Measurements from ENCODE around the gene DSCAM.

Gene DSCAM

GRCh38 chr21:40377135-40377534, 469.8 kb downstream of the DSCAM start:
- no peak for DNase-seq (ENCODE audit: low read depth in 1 of 2, low spot score in 1 of 2)
- no peak for TF ChIP-seq SPI1 (IDR thresholded peaks at IDR 0.05; ENCODE audit: borderline replicate concordance, low read depth)
- TF ChIP-seq GABPA (IDR thresholded peaks at IDR 0.05; ENCODE audit: low read depth), result no peak
- TF ChIP-seq REST (IDR thresholded peaks at IDR 0.05; ENCODE audit: insufficient replicate concordance, low read depth), result no peak
- no peak for TF ChIP-seq CTCF (IDR thresholded peaks at IDR 0.05; ENCODE audit: insufficient read depth, low read length)
- no peak for TF ChIP-seq POLR2AphosphoS5 (IDR thresholded peaks at IDR 0.05; ENCODE audit: low read depth)
- H3K27ac ChIP-seq (replicated peaks), result no peak overlapping the region
- no peaks in the 10 kb centered on the region for H3K27me3 ChIP-seq (ENCODE audit: insufficient read depth, poor library complexity, severe bottlenecking)
- no peak overlapping the region for H3K4me3 ChIP-seq (replicated peaks; ENCODE audit: insufficient read depth, low read length)

- DNase-seq (ENCODE audit: low read depth in 1 of 2, low spot score in 1 of 2), result no peak
- Histone ChIP-seq H3K27me3 (ENCODE audit: insufficient read depth, poor library complexity, severe bottlenecking) (no peaks in the 10 kb centered on the region), H3K27ac (replicated peaks) (no peak overlapping the region), H3K4me3 (replicated peaks; ENCODE audit: insufficient read depth, low read length) (no peak overlapping the region)
- TF ChIP-seq REST (IDR thresholded peaks at IDR 0.05; ENCODE audit: insufficient replicate concordance, low read depth) (no peak), CTCF (IDR thresholded peaks at IDR 0.05; ENCODE audit: insufficient read depth, low read length) (no peak), GABPA (IDR thresholded peaks at IDR 0.05; ENCODE audit: low read depth) (no peak), SPI1 (IDR thresholded peaks at IDR 0.05; ENCODE audit: borderline replicate concordance, low read depth) (no peak), POLR2AphosphoS5 (IDR thresholded peaks at IDR 0.05; ENCODE audit: low read depth) (no peak)
Observed at GRCh38 chr21:40373761-40374160, 473.2 kb downstream of the DSCAM start.

- no peak for TF ChIP-seq CTCF (IDR thresholded peaks at IDR 0.05; ENCODE audit: insufficient read depth, low read length)
- TF ChIP-seq SPI1 (IDR thresholded peaks at IDR 0.05; ENCODE audit: borderline replicate concordance, low read depth), result no peak
- TF ChIP-seq POLR2AphosphoS5 (IDR thresholded peaks at IDR 0.05; ENCODE audit: low read depth), result no peak
- TF ChIP-seq GABPA (IDR thresholded peaks at IDR 0.05; ENCODE audit: low read depth), result no peak
- TF ChIP-seq REST (IDR thresholded peaks at IDR 0.05; ENCODE audit: insufficient replicate concordance, low read depth), result no peak
- H3K27ac ChIP-seq (replicated peaks), result no peak overlapping the region
- no peak for DNase-seq (ENCODE audit: low read depth in 1 of 2, low spot score in 1 of 2)
- no peak overlapping the region for H3K4me3 ChIP-seq (replicated peaks; ENCODE audit: insufficient read depth, low read length)
- no peaks in the 10 kb centered on the region for H3K27me3 ChIP-seq (ENCODE audit: insufficient read depth, poor library complexity, severe bottlenecking)
Observed at GRCh38 chr21:40372506-40372905, 474.5 kb downstream of the DSCAM start.
